H9 (cell line): ENCODE measurements around the gene MTA1. TPM values are rescaled to one million over a fixed set of nuclear protein-coding genes. Genes with fewer than 3 reads are reported as not detected.
A peak's percentile ranks its signal among the peaks of the same experiment; 100 is the strongest.

ENCODE experiments used
- DNase-seq: peaks from one replicate; pipeline ENCODE4 v3.0.0-alpha.2; 2017
- H2AFZ ChIP-seq: one replicate; pipeline ENCODE4 v1.6.1; 2013; ENCODE audit warnings: mild to moderate bottlenecking, low read length, control low read depth, moderate library complexity
- H2AK5ac ChIP-seq: 2 replicates; pipeline ENCODE4 v1.6.1; 2013; ENCODE audit warnings: low read length, control low read depth, mixed read lengths; ENCODE audit not compliant: insufficient read length
- H2BK120ac ChIP-seq: one replicate; pipeline ENCODE4 v1.6.1; 2013; ENCODE audit warnings: low read depth, mild to moderate bottlenecking, low read length, control low read depth, inconsistent platforms; ENCODE audit not compliant: poor library complexity, severe bottlenecking
- H2BK12ac ChIP-seq: 2 replicates; pipeline ENCODE4 v1.6.1; 2013; ENCODE audit warnings: low read length, control low read depth, mixed read lengths, low read depth; ENCODE audit not compliant: insufficient read length
- H2BK15ac ChIP-seq: 2 replicates; pipeline ENCODE4 v1.6.1; 2013; ENCODE audit warnings: low read depth, low read length, control low read depth
- H2BK20ac ChIP-seq: one replicate; pipeline ENCODE4 v1.6.1; 2013; ENCODE audit warnings: low read depth, mild to moderate bottlenecking, low read length, control low read depth, inconsistent platforms; ENCODE audit not compliant: poor library complexity, severe bottlenecking
- H2BK5ac ChIP-seq: 2 replicates; pipeline ENCODE4 v1.6.1; 2013; ENCODE audit warnings: low read length, control low read depth, mixed read lengths; ENCODE audit not compliant: insufficient read length
- H3K14ac ChIP-seq: 2 replicates; pipeline ENCODE4 v1.6.1; 2013; ENCODE audit warnings: low read length, control low read depth; ENCODE audit not compliant: insufficient read depth
- H3K18ac ChIP-seq: 2 replicates; pipeline ENCODE4 v1.6.1; 2013; ENCODE audit warnings: low read depth, mild to moderate bottlenecking, mixed read lengths, low read length, control low read depth; ENCODE audit not compliant: insufficient read length
- H3K23ac ChIP-seq: 2 replicates; pipeline ENCODE4 v1.6.1; 2013; ENCODE audit warnings: low read length, control low read depth, mixed read lengths, low read depth; ENCODE audit not compliant: insufficient read length
- H3K23me2 ChIP-seq: 2 replicates; pipeline ENCODE4 v1.6.1; 2013; ENCODE audit warnings: low read depth, mild to moderate bottlenecking, mixed read lengths, low read length, control low read depth; ENCODE audit not compliant: insufficient read length, poor library complexity, severe bottlenecking
- H3K27ac ChIP-seq: 2 replicates; pipeline ENCODE4 v1.5.1; 2013; ENCODE audit warnings: low read length, control low read depth, mixed read lengths, low read depth; ENCODE audit not compliant: insufficient read length
- H3K27me3 ChIP-seq: 2 replicates; pipeline ENCODE4 v1.6.1; 2013; ENCODE audit warnings: low read length, control low read depth, inconsistent platforms; ENCODE audit not compliant: insufficient read depth
- H3K4ac ChIP-seq: 2 replicates; pipeline ENCODE4 v1.6.1; 2013; ENCODE audit warnings: low read depth, mild to moderate bottlenecking, control low read depth, inconsistent platforms, low read length, moderate library complexity
- H3K4me1 ChIP-seq: 2 replicates; pipeline ENCODE4 v1.6.1; 2013; ENCODE audit warnings: low read length, control low read depth, inconsistent platforms; ENCODE audit not compliant: insufficient read depth
- H3K4me2 ChIP-seq: 2 replicates; pipeline ENCODE4 v1.6.1; 2013; ENCODE audit warnings: low read length, control low read depth, mixed read lengths; ENCODE audit not compliant: insufficient read length, insufficient read depth
- H3K56ac ChIP-seq: 2 replicates; pipeline ENCODE4 v1.6.1; 2013; ENCODE audit warnings: low read depth, mild to moderate bottlenecking, mixed read lengths, low read length, control low read depth; ENCODE audit not compliant: insufficient read length
- H3K79me1 ChIP-seq: 2 replicates; pipeline ENCODE4 v1.6.1; 2013; ENCODE audit warnings: low read depth, mild to moderate bottlenecking, moderate library complexity, low read length, control low read depth, inconsistent platforms; ENCODE audit not compliant: insufficient read depth, poor library complexity, severe bottlenecking
- H3K79me2 ChIP-seq: 2 replicates; pipeline ENCODE4 v1.6.1; 2013; ENCODE audit warnings: low read length, control low read depth, inconsistent platforms; ENCODE audit not compliant: insufficient read depth
- H3K9ac ChIP-seq: 2 replicates; pipeline ENCODE4 v1.6.1; 2013; ENCODE audit warnings: low read length, control low read depth, mixed read lengths; ENCODE audit not compliant: insufficient read length; ENCODE audit errors: extremely low read depth
- H3K9me3 ChIP-seq: one replicate; pipeline ENCODE4 v1.6.1; 2013; ENCODE audit warnings: low read depth, low read length, inconsistent platforms; ENCODE audit not compliant: control insufficient read depth
- H3T11ph ChIP-seq: one replicate; pipeline ENCODE4 v1.6.1; 2013; ENCODE audit warnings: mild to moderate bottlenecking, low read length, control low read depth, inconsistent platforms
- H4K20me1 ChIP-seq: one replicate; pipeline ENCODE4 v1.6.1; 2013; ENCODE audit not compliant: control insufficient read depth, insufficient read length, insufficient read depth
- H4K5ac ChIP-seq: 2 replicates; pipeline ENCODE4 v1.6.1; 2013; ENCODE audit warnings: low read depth, mild to moderate bottlenecking, mixed read lengths, low read length, control low read depth; ENCODE audit not compliant: insufficient read length
- H4K8ac ChIP-seq: replicated peaks from 2 replicates; pipeline ENCODE4 v1.6.1; 2013; ENCODE audit warnings: low read length, control low read depth, mixed read lengths, low read depth; ENCODE audit not compliant: insufficient read length
- H4K91ac ChIP-seq: 2 replicates; pipeline ENCODE4 v1.6.1; 2013; ENCODE audit warnings: low read depth, mild to moderate bottlenecking, moderate library complexity, mixed read lengths, low read length, control low read depth; ENCODE audit not compliant: insufficient read length
- H3K27ac Mint-ChIP-seq, 3 experiments: 2 replicates in 2 of 3; 3 replicates in 1 of 3; pipeline ENCODE4 v1.8.0; 2020 to 2021; ENCODE audit warnings: mixed read lengths in 3 of 3, mild to moderate bottlenecking in 1 of 3, moderate library complexity in 1 of 3
- H3K27me3 Mint-ChIP-seq: 2 replicates; pipeline ENCODE4 v1.8.0; 2021; ENCODE audit warnings: low read depth, mild to moderate bottlenecking, moderate library complexity, mixed read lengths
- H3K36me3 Mint-ChIP-seq, 3 experiments: 2 replicates in 2 of 3; 3 replicates in 1 of 3; pipeline ENCODE4 v1.8.0; 2020 to 2021; ENCODE audit warnings: low read depth in 3 of 3, mixed read lengths in 3 of 3; ENCODE audit not compliant: insufficient read depth in 1 of 3
- H3K4me1 Mint-ChIP-seq, 2 experiments: 2 replicates each; pipeline ENCODE4 v1.8.0; 2020; ENCODE audit warnings: mixed read lengths in 2 of 2
- H3K4me3 Mint-ChIP-seq, 2 experiments: 2 replicates in 1 of 2; 3 replicates in 1 of 2; pipeline ENCODE4 v1.8.0; 2020 to 2021; ENCODE audit warnings: mild to moderate bottlenecking in 2 of 2, mixed read lengths in 2 of 2, moderate library complexity in 1 of 2
- H3K9me3 Mint-ChIP-seq, 2 experiments: 2 replicates in 1 of 2; 3 replicates in 1 of 2; pipeline ENCODE4 v1.8.0; 2020; ENCODE audit warnings: mild to moderate bottlenecking in 2 of 2, mixed read lengths in 2 of 2, moderate library complexity in 1 of 2
- CTCF ChIP-seq: fragments of 200-600 bp; sonication (generic); conservative IDR thresholded peaks from 3 replicates; pipeline ENCODE4 v1.8.0; 2021; ENCODE audit warnings: antibody characterized with exemption, mild to moderate bottlenecking
- WGBS: extraction: QIAGEN DNeasy Blood & Tissue Kit; methylation state at CpG from one replicate; pipeline ENCODE4 v1.1.7; 2013; ENCODE audit warnings: missing lambda C conversion rate, low lambda C conversion rate, mixed read lengths; ENCODE audit not compliant: insufficient read length; ENCODE audit errors: extremely low coverage; 5-methylcytosine and 5-hydroxymethylcytosine counted together
- total RNA-seq: library from RNA; stranded (reverse); gene quantifications from 2 replicates; pipeline ENCODE4 v1.2.1, GENCODE V29; 2021

The MTA1 gene
- total RNA-seq, 1 experiment from 2014 or later: 230 TPM

GRCh38 chr14:105479431-105480158, 60.0 kb downstream of the MTA1 start:
- H3K9me3 ChIP-seq: no peaks in the 10 kb centered on the region
- H2BK20ac ChIP-seq: no peak overlapping the region
- peaks cover 81% of the 10 kb centered on the region for H3K27me3 Mint-ChIP-seq
- no peak overlapping the region; a peak in 1 of 7 replicates for H3K27ac Mint-ChIP-seq
- H3K4me1 ChIP-seq: no peaks in the 10 kb centered on the region; the same call in 1 of the 2 replicates
- H4K5ac ChIP-seq: no peak overlapping the region
- peaks cover 0 to 3% of the 10 kb centered on the region in 2 experiments; a peak in 1 of 5 replicates for H3K9me3 Mint-ChIP-seq
- H3K4me2 ChIP-seq: peak overlapping the region; percentile 32
- H4K8ac ChIP-seq: no peak overlapping the region
- no peak for DNase-seq
- no peak overlapping the region for H3K14ac ChIP-seq
- H2AK5ac ChIP-seq: no peak overlapping the region
- H3K9ac ChIP-seq: no peak overlapping the region
- H3K18ac ChIP-seq: peak overlapping the region; percentile 74
- no peak overlapping the region for H3K23ac ChIP-seq
- H2BK15ac ChIP-seq: no peak overlapping the region
- H3K4me1 Mint-ChIP-seq: peaks cover 11 to 36% of the 10 kb centered on the region in 2 experiments
- H4K20me1 ChIP-seq: no peaks in the 10 kb centered on the region
- peak overlapping the region in 1 of 2 experiments; percentile 70; a peak in 4 of 5 replicates for H3K4me3 Mint-ChIP-seq
- peaks cover 36% of the 10 kb centered on the region for H3K27me3 ChIP-seq
- no peak for TF ChIP-seq CTCF
- H3K23me2 ChIP-seq: peaks cover 12% of the 10 kb centered on the region
- H3K56ac ChIP-seq: no peak overlapping the region
- no peak overlapping the region for H3K27ac ChIP-seq
- H2AFZ ChIP-seq: no peak overlapping the region
- no peaks in the 10 kb centered on the region for H3K36me3 Mint-ChIP-seq
- no peaks in the 10 kb centered on the region for H3K79me1 ChIP-seq
- H3K4ac ChIP-seq: no peak overlapping the region
- H2BK5ac ChIP-seq: no peak overlapping the region
- no CpG with 5 or more reads among the region's 34 CpGs for WGBS
- H2BK120ac ChIP-seq: no peak overlapping the region
- no peak overlapping the region for H2BK12ac ChIP-seq
- H3K79me2 ChIP-seq: no peaks in the 10 kb centered on the region
- H4K91ac ChIP-seq: no peak overlapping the region
- H3T11ph ChIP-seq: no peak overlapping the region
